GM23338 (cell line): ENCODE measurements around the gene CGNL1. TPM values are rescaled to one million over a fixed set of nuclear protein-coding genes. Genes with fewer than 3 reads are reported as not detected.

Source experiments
- ATAC-seq: fragments of 200-7000 bp; cut with Tn5 transposase; 3 replicates; pipeline ENCODE4 v1.9.1; 2020
- DNase-seq: peaks from one replicate; pipeline ENCODE4 v3.0.0-alpha.2; 2015; ENCODE audit warnings: low spot score
- H2AFZ ChIP-seq: fragments of 200-600 bp; sonication (generic); 2 replicates; pipeline ENCODE4 v1.8.0; 2016; ENCODE audit warnings: antibody characterized with exemption, mild to moderate bottlenecking, moderate library complexity
- H3F3A ChIP-seq: fragments of 200-600 bp; sonication (generic); replicated peaks from 2 replicates; pipeline ENCODE4 v1.8.0; 2017; ENCODE audit warnings: antibody characterized with exemption, mixed run types, low read depth
- H3K27ac ChIP-seq: fragments of 200-600 bp; sonication (generic); 2 replicates; pipeline ENCODE4 v1.6.1; 2016; ENCODE audit warnings: low read depth
- H3K27me3 ChIP-seq: fragments of 200-600 bp; sonication (generic); 2 replicates; pipeline ENCODE4 v1.8.0; 2016; ENCODE audit warnings: mild to moderate bottlenecking, mixed run types, moderate library complexity; ENCODE audit not compliant: insufficient read depth
- H3K36me3 ChIP-seq: fragments of 200-600 bp; sonication (generic); 2 replicates; pipeline ENCODE4 v1.8.0; 2016; ENCODE audit warnings: mild to moderate bottlenecking; ENCODE audit not compliant: insufficient read depth
- H3K4me1 ChIP-seq: fragments of 200-600 bp; sonication (generic); 2 replicates; pipeline ENCODE4 v1.8.0; 2016; ENCODE audit warnings: mild to moderate bottlenecking, moderate library complexity; ENCODE audit not compliant: insufficient read depth
- H3K4me2 ChIP-seq: fragments of 200-600 bp; sonication (generic); 2 replicates; pipeline ENCODE4 v1.7.1; 2017; ENCODE audit warnings: mixed run types
- H3K4me3 ChIP-seq: fragments of 200-600 bp; sonication (generic); 2 replicates; pipeline ENCODE4 v1.6.1; 2016; ENCODE audit warnings: mixed run types
- H3K79me2 ChIP-seq: fragments of 200-600 bp; sonication (generic); replicated peaks from 2 replicates; pipeline ENCODE4 v1.8.0; 2017; ENCODE audit warnings: mild to moderate bottlenecking; ENCODE audit not compliant: insufficient read depth
- H3K9me2 ChIP-seq: fragments of 200-600 bp; sonication (generic); 2 replicates; pipeline ENCODE4 v1.8.0; 2017; ENCODE audit not compliant: insufficient read depth
- H4K20me1 ChIP-seq: fragments of 200-600 bp; sonication (generic); replicated peaks from 2 replicates; pipeline ENCODE4 v1.8.0; 2017; ENCODE audit warnings: mild to moderate bottlenecking; ENCODE audit not compliant: insufficient read depth
- H3K27ac Mint-ChIP-seq: 2 replicates; pipeline ENCODE4 v1.8.0; 2020; ENCODE audit warnings: inconsistent platforms, mild to moderate bottlenecking, moderate library complexity, mixed read lengths
- H3K27me3 Mint-ChIP-seq: 3 replicates; pipeline ENCODE4 v1.8.0; 2022; ENCODE audit warnings: low read depth, mild to moderate bottlenecking, moderate library complexity, mixed read lengths, inconsistent platforms; ENCODE audit not compliant: insufficient read depth, poor library complexity
- H3K36me3 Mint-ChIP-seq: 3 replicates; pipeline ENCODE4 v1.8.0; 2021; ENCODE audit warnings: low read depth, mild to moderate bottlenecking, inconsistent platforms, moderate library complexity, mixed read lengths
- H3K4me1 Mint-ChIP-seq: 3 replicates; pipeline ENCODE4 v1.8.0; 2020; ENCODE audit warnings: mild to moderate bottlenecking, inconsistent platforms, mixed read lengths
- H3K4me3 Mint-ChIP-seq: 3 replicates; pipeline ENCODE4 v1.8.0; 2021; ENCODE audit warnings: moderate library complexity, mild to moderate bottlenecking, inconsistent platforms, mixed read lengths
- H3K9me3 Mint-ChIP-seq: 3 replicates; pipeline ENCODE4 v1.8.0; 2020; ENCODE audit warnings: moderate library complexity, mild to moderate bottlenecking, inconsistent platforms, mixed read lengths
- CREB1 ChIP-seq: fragments of 250-450 bp; sonication (Bioruptor Pico); IDR thresholded peaks from 2 replicates; pipeline ENCODE4 v1.5.0; 2020; ENCODE audit warnings: low read depth, mild to moderate bottlenecking, moderate library complexity
- CTCF ChIP-seq, 2 experiments: fragments of 200-600 bp in 1 of 2; sonication (generic) in 1 of 2; conservative IDR thresholded peaks; 2 replicates each; pipeline versions ENCODE4 v1.5.1 to v1.6.1; 2016 to 2017; ENCODE audit warnings: antibody characterized with exemption in 2 of 2, low read depth in 2 of 2, mild to moderate bottlenecking in 2 of 2, moderate library complexity in 1 of 2
- ETS1 ChIP-seq: IDR thresholded peaks from 2 replicates; pipeline ENCODE4 v1.6.1; 2016; ENCODE audit warnings: antibody characterized with exemption
- EZH2 ChIP-seq: fragments of 200-600 bp; sonication (generic); IDR thresholded peaks from one replicate; pipeline ENCODE4 v1.8.0; 2017; ENCODE audit warnings: antibody characterized with exemption, mild to moderate bottlenecking, low read depth; ENCODE audit not compliant: unreplicated experiment
- EZH2phosphoT487 ChIP-seq: fragments of 200-600 bp; sonication (generic); IDR thresholded peaks from one replicate; pipeline ENCODE4 v1.8.1; 2018; ENCODE audit warnings: antibody characterized with exemption; ENCODE audit not compliant: unreplicated experiment
- JUNB ChIP-seq: IDR thresholded peaks from one replicate; pipeline ENCODE4 v1.6.1; 2016; ENCODE audit warnings: antibody characterized with exemption; ENCODE audit not compliant: unreplicated experiment
- NANOG ChIP-seq: IDR thresholded peaks from 2 replicates; pipeline ENCODE4 v1.6.1; 2016; ENCODE audit warnings: antibody characterized with exemption, borderline replicate concordance
- POLR2AphosphoS5 ChIP-seq: IDR thresholded peaks from 2 replicates; pipeline ENCODE4 v1.6.1; 2016; ENCODE audit warnings: antibody characterized with exemption, low read depth
- REST ChIP-seq: IDR thresholded peaks from one replicate; pipeline ENCODE4 v1.6.1; 2018; ENCODE audit warnings: antibody characterized with exemption; ENCODE audit not compliant: unreplicated experiment
- STAT1 ChIP-seq: IDR thresholded peaks from one replicate; pipeline ENCODE4 v1.6.1; 2016; ENCODE audit warnings: antibody characterized with exemption; ENCODE audit not compliant: unreplicated experiment
- ZNF114 ChIP-seq: fragments of 250-450 bp; sonication (Bioruptor Pico); IDR thresholded peaks from 2 replicates; pipeline ENCODE4 v1.5.0; 2020; ENCODE audit warnings: mild to moderate bottlenecking, moderate library complexity
- ZNF331 ChIP-seq: fragments of 250-450 bp; sonication (Bioruptor Pico); IDR thresholded peaks from 2 replicates; pipeline ENCODE4 v1.5.0; 2020; ENCODE audit warnings: low read depth, mild to moderate bottlenecking, moderate library complexity
- ZNF462 ChIP-seq: fragments of 250-450 bp; sonication (Bioruptor Pico); IDR thresholded peaks from 2 replicates; pipeline ENCODE4 v1.5.0; 2020; ENCODE audit warnings: mild to moderate bottlenecking, moderate library complexity
- polyA plus RNA-seq: library from polyadenylated mRNA; unstranded; fragments of >200 nt; fragmentation: Nextera tagmentation; extraction: Ambion mirVana; gene quantifications from 2 replicates; pipeline ENCODE4 v1.2.1, GENCODE V29; 2016
- total RNA-seq: library from RNA; depleted of rRNA; stranded (reverse); fragments of >200 nt; shearing (Covaris generic); gene quantifications from 2 replicates; pipeline ENCODE4 v1.2.3, GENCODE V29; 2014

Gene CGNL1
- total and polyA plus RNA-seq, 2 experiments from 2014 or later = 20.0 to 57.8 TPM

DNA sequence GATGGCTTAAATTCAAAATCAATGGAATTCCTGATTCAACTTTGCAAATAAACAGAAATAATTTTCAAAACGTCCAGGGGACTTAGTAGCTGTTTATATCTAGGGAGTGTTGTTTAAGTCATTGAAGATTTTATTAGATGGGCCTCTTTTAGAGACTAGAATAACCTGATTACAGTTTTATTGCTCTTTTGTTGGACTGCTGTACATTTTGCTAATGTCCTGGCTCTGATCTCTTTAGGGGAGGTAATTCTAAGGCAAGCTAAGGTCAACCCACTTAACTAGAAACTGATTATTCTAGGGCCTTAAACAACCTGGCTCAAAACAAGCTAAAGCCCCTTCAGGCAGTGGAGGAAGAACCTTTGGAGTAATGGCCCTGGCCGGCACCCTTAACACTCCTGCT is 153.4 kb downstream of the CGNL1 start:
- H3K27ac ChIP-seq = peak overlapping the region; percentile 60; the same call in 1 of the 2 replicates
- H3K4me1 Mint-ChIP-seq = peaks cover 23% of the 10 kb centered on the region
- ATAC-seq (no peak), DNase-seq (no peak)
- peaks cover 12% of the 10 kb centered on the region; the same call in 1 of the 2 replicates for H3F3A ChIP-seq
- H3K9me3 Mint-ChIP-seq = no peaks in the 10 kb centered on the region
- peaks cover 49% of the 10 kb centered on the region for H3K36me3 Mint-ChIP-seq
- H3K79me2 ChIP-seq = no peaks in the 10 kb centered on the region
- H3K36me3 ChIP-seq = peaks cover 31% of the 10 kb centered on the region
- no peaks in the 10 kb centered on the region for H3K9me2 ChIP-seq
- H3K4me1 ChIP-seq = peaks cover 13% of the 10 kb centered on the region; the same call in 1 of the 2 replicates
- H3K4me2 ChIP-seq = no peak overlapping the region
- peaks cover 9% of the 10 kb centered on the region for H4K20me1 ChIP-seq
- H3K4me3 Mint-ChIP-seq = no peak overlapping the region
- no peak overlapping the region for H3K27ac Mint-ChIP-seq
- no peak for TF ChIP-seq ZNF462
- TF ChIP-seq ZNF114 = no peak
- no peak for TF ChIP-seq CTCF (conservative IDR thresholded peaks at IDR 0.05; ENCODE audit: low read depth in 2 of 2)
- no peak for TF ChIP-seq POLR2AphosphoS5
- no peak for TF ChIP-seq JUNB
- TF ChIP-seq STAT1 = no peak
- TF ChIP-seq ETS1 = no peak
- TF ChIP-seq REST = no peak
- no peak for TF ChIP-seq NANOG
- TF ChIP-seq EZH2 = no peak
- TF ChIP-seq CREB1 (CRISPR knock-in tag) = no peak
- TF ChIP-seq EZH2phosphoT487 = no peak
- TF ChIP-seq ZNF331 (CRISPR knock-in tag) = no peak
- H3K27me3 Mint-ChIP-seq = no peaks in the 10 kb centered on the region
- H3K27me3 ChIP-seq = no peaks in the 10 kb centered on the region
- H2AFZ ChIP-seq = no peak overlapping the region
- no peak overlapping the region for H3K4me3 ChIP-seq
